ENCODE data around the gene AATK. TPM values are rescaled to one million over a fixed set of nuclear protein-coding genes. Genes with fewer than 3 reads are reported as not detected.
A peak's percentile ranks its signal among the peaks of the same experiment; 100 is the strongest.

AATK gene
- total and polyA plus RNA-seq, 2 of the 13 experiments (the other 11 are each of a cell fraction or from before 2014, with no cell fraction given): 2.9 to 8.4 TPM

DNA sequence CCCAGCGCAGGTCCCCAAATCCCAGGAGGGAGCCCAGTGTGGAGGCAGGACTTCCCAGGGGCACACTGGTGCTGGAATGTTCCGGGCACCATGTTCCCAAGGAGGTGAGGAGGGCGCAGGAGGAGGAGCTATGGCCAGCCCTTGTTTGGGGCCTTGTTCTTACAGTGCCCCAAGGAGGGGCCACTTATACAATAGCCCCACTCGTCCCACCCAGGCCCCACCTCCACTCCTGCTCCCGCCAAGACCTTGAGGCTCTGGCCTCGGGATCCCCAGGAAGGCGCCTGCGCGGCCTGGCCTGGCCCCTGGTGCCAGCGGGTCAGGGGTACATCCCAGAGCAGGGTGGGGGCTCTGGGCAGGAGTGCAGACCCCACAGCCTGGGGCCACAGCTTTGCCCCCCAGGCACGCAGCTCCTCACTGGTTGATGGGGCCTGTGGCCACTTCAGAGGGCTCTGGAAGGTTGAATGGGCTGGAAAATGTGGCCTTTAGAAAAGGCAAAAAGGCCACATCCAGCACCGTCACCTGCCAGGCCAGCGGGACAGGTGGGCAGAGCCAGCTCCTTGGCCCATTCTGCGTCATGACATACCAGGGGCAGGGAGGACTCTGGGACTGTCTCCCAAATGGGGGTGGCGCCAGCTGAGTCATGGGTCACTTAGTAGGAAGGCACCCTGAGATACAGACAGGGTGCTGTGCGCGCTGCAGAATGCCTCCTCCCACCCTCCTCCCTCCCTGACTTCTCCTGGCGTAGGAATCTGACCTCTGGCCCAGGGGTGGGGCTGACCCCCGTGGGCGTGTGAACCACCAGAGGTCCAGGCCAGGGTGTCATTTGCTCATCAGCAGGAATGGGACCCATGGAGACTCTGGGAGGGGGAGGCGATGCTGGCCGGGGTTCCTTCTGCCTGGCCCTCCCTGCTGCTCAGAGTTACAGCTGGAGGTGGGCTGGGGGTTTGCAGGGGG lies 33.0 kb downstream of the AATK start:
- H3K4me2 ChIP-seq (ENCODE audit: low read depth, low read length): peak overlapping the region; percentile 78
- ChIA-PET CTCF (ENCODE audit: low intra/inter-chr PET ratio, low total read pairs) (interaction anchor here (1.0 kb wide), 1 partner anchor 10 kb away, joined by 3 read pairs; no protein-coding TSS in a partner anchor), POLR2A (interaction anchor here (0.9 to 1.4 kb wide), 6 partner anchors 9 to 105 kb away, joined by 3 to 5 read pairs (median 4); partner anchors contain the start of genes CEP131, NDUFAF8 and TEPSIN)
- H3K27ac ChIP-seq (ENCODE audit: extremely low read length, insufficient read depth, low read length): no peak overlapping the region
- peak; percentile 68 for DNase-seq (ENCODE audit: low spot score)
- no peaks in the 10 kb centered on the region for H3K9me3 ChIP-seq (ENCODE audit: low read length)
- no peaks in the 10 kb centered on the region; the same call in 1 of the 2 replicates for H4K20me1 ChIP-seq (ENCODE audit: insufficient read depth, low read length)
- H3K79me2 ChIP-seq (ENCODE audit: insufficient read depth, low read length): no peaks in the 10 kb centered on the region
- peak; percentile 34 for ATAC-seq
- peak overlapping the region; percentile 17; the same call in 1 of the 2 replicates for H3K9ac ChIP-seq (ENCODE audit: insufficient read depth, low read depth, low read length)
- H3K27me3 ChIP-seq (ENCODE audit: control insufficient read depth in 1 of 2, insufficient read depth in 2 of 2, low read length in 2 of 2): no peaks in the 10 kb centered on the region
- FAIRE-seq: peak; percentile 98
- intact Hi-C loops (cut with micrococcal nuclease; ENCODE audit: unreplicated experiment) (no loop called here), in situ Hi-C loops (cut with HindIII; ENCODE audit: extremely low pct_ligation_motif_present, low pct_unique_long_range_greater_than_20kb) (no loop called here)
- H3K4me1 ChIP-seq (ENCODE audit: insufficient read depth, low read length): peaks cover 58% of the 10 kb centered on the region
- H2AFZ ChIP-seq (ENCODE audit: low read length): no peak overlapping the region
- 2% methylated on average over 10 of the region's 22 CpGs for WGBS (ENCODE audit: low lambda C conversion rate)
- BruUV-seq (replicated peaks): no TSS peak
- peak overlapping the region in 2 of 3 experiments; percentile 44 to 69; a peak in 3 of 6 replicates for H3K4me3 ChIP-seq (replicated peaks in 1 of 3; ENCODE audit: insufficient read depth in 1 of 3, low read depth in 2 of 3, low read length in 3 of 3)
- H3K36me3 ChIP-seq (replicated peaks in 1 of 2; ENCODE audit: control insufficient read depth in 1 of 2, insufficient read depth in 2 of 2, low read length in 2 of 2): no peaks in the 10 kb centered on the region
- TF ChIP-seq MEF2D (CRISPR knock-in tag; IDR thresholded peaks at IDR 0.05) (0 out of 2 replicates have a peak, but pooled peaks have one; percentile 29), ZNF616 (CRISPR knock-in tag; IDR thresholded peaks at IDR 0.05; ENCODE audit: low read depth) (no peak), ZNF235 (CRISPR knock-in tag; IDR thresholded peaks at IDR 0.05; ENCODE audit: borderline replicate concordance) (no peak; the same call in 1 of the 2 replicates), HNRNPK (IDR thresholded peaks at IDR 0.05; ENCODE audit: low read depth, low read length, poor library complexity, severe bottlenecking) (no peak), DMAP1 (CRISPR knock-in tag; IDR thresholded peaks at IDR 0.05) (no peak), ZNF891 (CRISPR knock-in tag; IDR thresholded peaks at IDR 0.05) (peak; percentile 26; the same call in 1 of the 2 replicates), POLR2AphosphoS2 (IDR thresholded peaks at IDR 0.05; ENCODE audit: low read depth, low read length) (no peak), NCOA2 (CRISPR knock-in tag; IDR thresholded peaks at IDR 0.05) (no peak), KLF11 (CRISPR knock-in tag; IDR thresholded peaks at IDR 0.05) (no peak), ZNF615 (CRISPR knock-in tag; IDR thresholded peaks at IDR 0.05; ENCODE audit: borderline replicate concordance) (no peak), PPARG (CRISPR knock-in tag; conservative IDR thresholded peaks at IDR 0.05) (0 out of 2 replicates have a peak, but pooled peaks have one; percentile 18), MXD4 (CRISPR knock-in tag; IDR thresholded peaks at IDR 0.05) (no peak), LCORL (IDR thresholded peaks at IDR 0.05) (no peak), LCORL (CRISPR knock-in tag; IDR thresholded peaks at IDR 0.05) (peak; percentile 87), RAD21 (CRISPR knock-in tag; IDR thresholded peaks at IDR 0.05) (no peak)
- TF ChIP-seq, protein P1, sequence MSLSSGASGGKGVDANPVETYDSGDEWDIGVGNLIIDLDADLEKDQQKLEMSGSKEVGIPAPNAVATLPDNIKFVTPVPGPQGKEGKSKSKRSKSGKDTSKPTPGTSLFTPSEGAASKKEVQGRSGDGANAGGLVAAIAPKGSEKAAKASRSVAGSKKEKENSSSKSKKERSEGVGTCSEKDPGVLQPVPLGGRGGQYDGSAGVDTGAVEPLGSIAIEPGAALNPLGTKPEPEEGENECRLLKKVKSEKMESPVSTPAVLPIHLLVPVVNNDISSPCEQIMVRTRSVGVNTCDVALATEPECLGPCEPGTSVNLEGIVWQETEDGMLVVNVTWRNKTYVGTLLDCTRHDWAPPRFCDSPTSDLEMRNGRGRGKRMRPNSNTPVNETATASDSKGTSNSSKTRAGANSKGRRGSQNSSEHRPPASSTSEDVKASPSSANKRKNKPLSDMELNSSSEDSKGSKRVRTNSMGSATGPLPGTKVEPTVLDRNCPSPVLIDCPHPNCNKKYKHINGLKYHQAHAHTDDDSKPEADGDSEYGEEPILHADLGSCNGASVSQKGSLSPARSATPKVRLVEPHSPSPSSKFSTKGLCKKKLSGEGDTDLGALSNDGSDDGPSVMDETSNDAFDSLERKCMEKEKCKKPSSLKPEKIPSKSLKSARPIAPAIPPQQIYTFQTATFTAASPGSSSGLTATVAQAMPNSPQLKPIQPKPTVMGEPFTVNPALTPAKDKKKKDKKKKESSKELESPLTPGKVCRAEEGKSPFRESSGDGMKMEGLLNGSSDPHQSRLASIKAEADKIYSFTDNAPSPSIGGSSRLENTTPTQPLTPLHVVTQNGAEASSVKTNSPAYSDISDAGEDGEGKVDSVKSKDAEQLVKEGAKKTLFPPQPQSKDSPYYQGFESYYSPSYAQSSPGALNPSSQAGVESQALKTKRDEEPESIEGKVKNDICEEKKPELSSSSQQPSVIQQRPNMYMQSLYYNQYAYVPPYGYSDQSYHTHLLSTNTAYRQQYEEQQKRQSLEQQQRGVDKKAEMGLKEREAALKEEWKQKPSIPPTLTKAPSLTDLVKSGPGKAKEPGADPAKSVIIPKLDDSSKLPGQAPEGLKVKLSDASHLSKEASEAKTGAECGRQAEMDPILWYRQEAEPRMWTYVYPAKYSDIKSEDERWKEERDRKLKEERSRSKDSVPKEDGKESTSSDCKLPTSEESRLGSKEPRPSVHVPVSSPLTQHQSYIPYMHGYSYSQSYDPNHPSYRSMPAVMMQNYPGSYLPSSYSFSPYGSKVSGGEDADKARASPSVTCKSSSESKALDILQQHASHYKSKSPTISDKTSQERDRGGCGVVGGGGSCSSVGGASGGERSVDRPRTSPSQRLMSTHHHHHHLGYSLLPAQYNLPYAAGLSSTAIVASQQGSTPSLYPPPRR (CRISPR knock-in tag; IDR thresholded peaks at IDR 0.05; ENCODE audit: borderline replicate concordance): no peak; the same call in 1 of the 2 replicates
- TF ChIP-seq, protein P2, sequence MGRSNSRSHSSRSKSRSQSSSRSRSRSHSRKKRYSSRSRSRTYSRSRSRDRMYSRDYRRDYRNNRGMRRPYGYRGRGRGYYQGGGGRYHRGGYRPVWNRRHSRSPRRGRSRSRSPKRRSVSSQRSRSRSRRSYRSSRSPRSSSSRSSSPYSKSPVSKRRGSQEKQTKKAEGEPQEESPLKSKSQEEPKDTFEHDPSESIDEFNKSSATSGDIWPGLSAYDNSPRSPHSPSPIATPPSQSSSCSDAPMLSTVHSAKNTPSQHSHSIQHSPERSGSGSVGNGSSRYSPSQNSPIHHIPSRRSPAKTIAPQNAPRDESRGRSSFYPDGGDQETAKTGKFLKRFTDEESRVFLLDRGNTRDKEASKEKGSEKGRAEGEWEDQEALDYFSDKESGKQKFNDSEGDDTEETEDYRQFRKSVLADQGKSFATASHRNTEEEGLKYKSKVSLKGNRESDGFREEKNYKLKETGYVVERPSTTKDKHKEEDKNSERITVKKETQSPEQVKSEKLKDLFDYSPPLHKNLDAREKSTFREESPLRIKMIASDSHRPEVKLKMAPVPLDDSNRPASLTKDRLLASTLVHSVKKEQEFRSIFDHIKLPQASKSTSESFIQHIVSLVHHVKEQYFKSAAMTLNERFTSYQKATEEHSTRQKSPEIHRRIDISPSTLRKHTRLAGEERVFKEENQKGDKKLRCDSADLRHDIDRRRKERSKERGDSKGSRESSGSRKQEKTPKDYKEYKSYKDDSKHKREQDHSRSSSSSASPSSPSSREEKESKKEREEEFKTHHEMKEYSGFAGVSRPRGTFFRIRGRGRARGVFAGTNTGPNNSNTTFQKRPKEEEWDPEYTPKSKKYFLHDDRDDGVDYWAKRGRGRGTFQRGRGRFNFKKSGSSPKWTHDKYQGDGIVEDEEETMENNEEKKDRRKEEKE (IDR thresholded peaks at IDR 0.05): no peak

All from HepG2 (cell line).